ENCODE measurements around the gene PTPN23.
A peak's percentile ranks its signal among the peaks of the same experiment; 100 is the strongest.
"Not testable (repeated sequence)": the region's sequence is repeated elsewhere in the genome, so short reads cannot be mapped to it uniquely, and the experiment has no call there.

The PTPN23 gene

GRCh38 chr3:47380601-47381316 is at the start of gene PTPN23:
Gene PTPN23, plus strand, starts transcription at chr3:47381021. Its CDS starts 76 bp downstream, at chr3:47381097.
- peak; percentile 95 for DNase-seq

GRCh38 chr3:47333907-47334306 is 46.9 kb upstream of the PTPN23 start:
- DNase-seq, result no peak

- no peak for DNase-seq
Observed at GRCh38 chr3:47337656-47338055, 43.2 kb upstream of the PTPN23 start.

GRCh38 chr3:47339951-47340350 is 40.9 kb upstream of the PTPN23 start:
- DNase-seq, result no peak

- DNase-seq, result no peak
Observed at GRCh38 chr3:47340866-47341265, 40.0 kb upstream of the PTPN23 start.

- DNase-seq, result no peak
Observed at GRCh38 chr3:47342151-47342550, 38.7 kb upstream of the PTPN23 start.

- DNase-seq, result no peak
Observed at GRCh38 chr3:47342812-47343211, 38.0 kb upstream of the PTPN23 start.

- peak; percentile 43 for DNase-seq
Observed at GRCh38 chr3:47343471-47343971, 37.3 kb upstream of the PTPN23 start.

GRCh38 chr3:47344971-47345370 is 35.9 kb upstream of the PTPN23 start:
- DNase-seq, result no peak

- DNase-seq, result no peak
Observed at GRCh38 chr3:47347217-47347801, 33.5 kb upstream of the PTPN23 start.

GRCh38 chr3:47348411-47349154 is 32.2 kb upstream of the PTPN23 start:
- no peak for DNase-seq

- no peak for DNase-seq
Observed at GRCh38 chr3:47355010-47355409, 25.8 kb upstream of the PTPN23 start.

- DNase-seq, result no peak
Observed at GRCh38 chr3:47356201-47356600, 24.6 kb upstream of the PTPN23 start.

- DNase-seq, result no peak
Observed at GRCh38 chr3:47359323-47359722, 21.5 kb upstream of the PTPN23 start.

GRCh38 chr3:47360110-47360517 is 20.7 kb upstream of the PTPN23 start:
- DNase-seq, result not testable (repeated sequence)

- no peak for DNase-seq
Observed at GRCh38 chr3:47362701-47363100, 18.1 kb upstream of the PTPN23 start.

- no peak for DNase-seq
Observed at GRCh38 chr3:47365213-47366153, 15.3 kb upstream of the PTPN23 start.

- DNase-seq, result no peak
Observed at GRCh38 chr3:47366833-47367232, 14.0 kb upstream of the PTPN23 start.

- no peak for DNase-seq
Observed at GRCh38 chr3:47367631-47368030, 13.2 kb upstream of the PTPN23 start.

- not testable (repeated sequence) for DNase-seq
Observed at GRCh38 chr3:47370020-47370419, 10.8 kb upstream of the PTPN23 start.

- DNase-seq, result no peak
Observed at GRCh38 chr3:47370887-47371697, 9.7 kb upstream of the PTPN23 start.

- no peak for DNase-seq
Observed at GRCh38 chr3:47374587-47374986, 6.2 kb upstream of the PTPN23 start.
